Measurements from ENCODE around the gene DNAH14.

DNA sequence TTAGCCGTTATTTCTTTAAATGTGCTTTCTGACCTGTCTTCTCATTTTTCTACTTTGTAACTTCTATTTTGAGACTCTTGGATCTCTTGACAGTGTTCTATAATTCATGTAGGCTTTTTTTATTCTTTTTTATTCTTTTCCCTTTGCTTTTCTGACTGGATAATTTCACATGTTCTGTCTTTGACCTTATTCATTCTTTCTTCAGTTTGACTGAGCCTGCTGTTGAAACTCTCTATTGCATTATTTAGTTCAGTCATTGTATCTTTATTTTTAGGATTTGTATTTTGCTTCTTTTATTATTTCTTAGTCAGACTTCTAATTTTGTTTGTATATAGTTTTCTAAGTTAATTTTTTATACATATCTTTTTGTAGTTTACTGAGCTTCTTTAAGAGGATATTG lies 66.1 kb downstream of the DNAH14 start:
- TF ChIP-seq CTCF (optimal IDR thresholded peaks at IDR 0.05 in 1 of 3, IDR thresholded peaks at IDR 0.05 in 1 of 3, conservative IDR thresholded peaks at IDR 0.05 in 1 of 3; ENCODE audit: extremely low read depth in 1 of 3, insufficient read depth in 2 of 3, low read length in 3 of 3): no peak
- no peak for TF ChIP-seq EZH2 (IDR thresholded peaks at IDR 0.05; ENCODE audit: low read length)
